GM18502 (cell line): ENCODE results near the gene PSMD1.
"Not testable (repeated sequence)": the region's sequence is repeated elsewhere in the genome, so short reads cannot be mapped to it uniquely, and the experiment has no call there.

Source experiments
- ATAC-seq: cut with Tn5 transposase; IDR thresholded peaks from one replicate; pipeline ENCODE4 v1.9.1; 2021; ENCODE audit warnings: mild to moderate bottlenecking; ENCODE audit not compliant: unreplicated experiment, poor library complexity

The PSMD1 gene

DNA sequence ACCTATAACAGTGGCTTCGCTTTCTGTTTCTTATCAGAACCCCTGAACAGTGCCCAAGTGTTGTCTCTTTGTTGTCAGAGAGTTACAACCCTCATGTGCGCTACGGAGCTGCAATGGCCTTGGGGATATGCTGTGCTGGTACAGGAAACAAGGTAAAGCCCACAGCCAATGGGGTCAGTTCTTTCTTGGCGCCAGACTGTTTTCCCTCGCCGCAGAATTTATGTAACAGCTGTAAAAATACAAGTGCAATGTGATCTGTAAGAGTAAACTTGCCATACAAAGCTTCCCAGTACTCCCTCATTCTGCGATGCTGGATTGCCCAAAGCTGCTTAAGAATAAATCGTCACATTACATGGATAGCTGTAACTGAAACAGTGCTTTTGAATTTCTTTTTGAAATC, 82.0 kb downstream of the PSMD1 start:
- no peak for ATAC-seq

DNA sequence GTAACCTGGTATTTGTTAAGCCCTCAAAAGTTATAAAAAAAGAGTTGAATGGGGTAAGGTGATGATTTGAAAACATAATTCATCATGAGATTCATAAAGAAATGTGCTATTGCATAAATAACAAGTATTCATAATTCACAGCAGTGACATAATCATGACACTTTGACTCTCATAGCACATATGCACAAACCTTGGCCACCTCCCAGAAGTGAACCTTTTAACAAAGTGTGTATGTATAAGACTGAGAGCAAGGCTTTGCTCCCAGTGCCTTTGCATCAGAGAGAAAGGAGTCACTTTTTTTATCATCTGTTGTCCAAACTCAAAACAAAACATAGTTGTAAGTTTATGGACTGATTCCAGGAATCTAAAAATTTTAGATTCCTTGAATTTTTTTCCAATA, 83.1 kb downstream of the PSMD1 start:
- ATAC-seq, result no peak

DNA sequence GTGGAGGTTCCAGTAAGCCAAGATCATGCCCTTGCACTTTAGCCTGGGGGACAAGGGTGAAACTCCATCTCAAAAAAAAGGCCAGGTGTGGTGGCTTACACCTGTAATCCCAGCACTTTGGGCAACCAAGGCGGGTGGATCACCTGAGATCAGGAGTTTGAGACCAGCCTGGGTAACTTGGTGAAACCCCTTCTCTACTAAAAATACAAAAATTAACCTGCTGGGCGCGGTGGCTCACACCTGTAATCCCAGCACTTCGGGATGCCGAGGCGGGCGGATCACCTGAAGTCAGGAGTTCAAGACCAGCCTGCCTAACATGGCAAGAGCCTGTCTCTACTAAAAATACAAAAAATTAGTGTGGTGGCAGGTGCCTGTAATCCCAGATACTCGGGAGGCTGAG, 84.1 kb downstream of the PSMD1 start:
- not testable (repeated sequence) for ATAC-seq

DNA sequence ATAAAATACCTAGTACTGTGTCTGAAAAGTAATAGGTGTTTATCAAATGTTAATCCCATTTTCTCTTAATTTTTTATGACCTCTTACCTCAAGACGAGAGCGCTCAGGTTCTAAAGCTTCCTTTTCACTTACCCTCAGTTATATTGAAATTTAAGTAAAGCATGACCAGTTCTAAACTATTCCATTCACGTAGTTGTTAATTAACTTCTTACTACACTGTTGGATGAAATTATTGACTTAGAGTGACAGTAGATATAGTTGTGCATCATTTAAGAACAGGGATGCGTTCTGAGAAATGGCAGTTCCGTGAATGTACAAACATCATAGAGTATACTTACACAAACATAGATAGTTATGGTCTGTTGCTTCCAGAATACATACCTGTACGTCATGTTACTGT, 88.2 kb downstream of the PSMD1 start:
- ATAC-seq, result no peak

DNA sequence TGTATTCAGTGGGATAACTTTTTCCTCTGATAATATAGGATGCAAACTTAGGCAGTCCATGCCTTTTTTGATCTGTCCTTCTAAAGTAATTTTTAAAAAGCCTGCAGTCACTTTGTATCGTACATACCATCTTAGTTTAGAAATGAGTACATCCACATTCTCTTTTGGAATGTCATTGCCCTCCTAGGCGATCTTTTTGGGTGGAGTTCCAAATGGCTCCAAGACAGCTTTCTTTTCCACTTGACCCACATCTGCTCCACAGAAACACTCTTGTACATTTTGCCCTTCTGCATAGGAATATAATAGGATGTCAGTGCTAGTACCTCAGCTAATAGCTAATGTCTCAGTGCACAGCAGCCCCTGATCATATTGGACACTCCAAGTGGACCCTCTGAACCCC, 90.0 kb downstream of the PSMD1 start:
- ATAC-seq, result no peak

DNA sequence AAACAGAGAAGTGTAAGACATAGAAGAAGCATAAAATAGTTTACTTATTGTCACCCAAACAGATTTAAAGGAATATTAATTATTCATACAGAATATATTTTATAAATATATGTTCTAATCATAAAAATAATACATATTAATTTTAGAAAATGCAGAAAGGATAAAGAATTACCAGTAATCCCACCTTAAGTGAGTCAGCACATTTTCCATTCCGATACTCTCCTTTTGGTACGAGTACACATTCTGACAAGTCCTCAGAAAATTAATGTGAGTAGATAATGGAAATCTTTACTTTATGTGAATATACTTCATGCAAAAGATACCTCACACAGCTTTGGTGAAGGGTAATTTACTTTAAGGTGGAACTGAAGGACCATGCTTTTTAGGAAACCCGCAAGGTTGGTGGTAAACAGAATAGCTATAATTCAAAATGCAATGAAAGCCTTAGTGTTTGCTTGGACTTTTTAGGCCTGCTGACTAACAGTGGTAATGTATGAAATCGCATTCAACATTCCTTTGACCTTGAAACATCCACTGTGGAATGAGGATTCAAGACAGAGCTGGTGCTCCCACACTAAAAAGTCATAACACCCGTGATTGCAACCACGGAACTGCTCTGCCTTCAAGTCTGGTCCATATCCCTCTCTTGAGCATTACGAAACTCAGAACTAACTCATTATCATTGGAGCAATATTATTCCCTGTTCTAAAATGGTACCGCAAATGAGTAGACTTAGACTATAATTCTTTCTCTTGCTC, 96.3 kb downstream of the PSMD1 start:
- ATAC-seq, result no peak

DNA sequence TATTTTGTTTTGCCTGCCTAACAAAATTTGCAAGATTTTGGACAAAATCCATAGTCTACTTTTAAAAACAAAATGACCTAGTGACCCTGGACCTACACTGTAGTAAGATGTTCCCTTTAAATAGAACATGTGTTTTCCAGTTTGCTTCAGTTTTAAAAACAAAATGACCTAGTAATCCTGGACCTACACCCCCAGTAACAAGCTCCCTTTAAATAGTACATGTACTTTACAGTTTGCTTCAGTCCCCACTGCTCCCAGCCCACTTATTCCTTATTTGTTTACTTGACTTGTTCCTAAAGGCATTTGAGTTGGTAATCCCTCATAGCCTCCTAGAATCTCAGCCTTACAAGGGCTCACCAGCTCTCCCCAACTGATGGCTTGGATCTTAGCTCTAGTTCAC, 102.6 kb downstream of the PSMD1 start:
- ATAC-seq, result no peak

DNA sequence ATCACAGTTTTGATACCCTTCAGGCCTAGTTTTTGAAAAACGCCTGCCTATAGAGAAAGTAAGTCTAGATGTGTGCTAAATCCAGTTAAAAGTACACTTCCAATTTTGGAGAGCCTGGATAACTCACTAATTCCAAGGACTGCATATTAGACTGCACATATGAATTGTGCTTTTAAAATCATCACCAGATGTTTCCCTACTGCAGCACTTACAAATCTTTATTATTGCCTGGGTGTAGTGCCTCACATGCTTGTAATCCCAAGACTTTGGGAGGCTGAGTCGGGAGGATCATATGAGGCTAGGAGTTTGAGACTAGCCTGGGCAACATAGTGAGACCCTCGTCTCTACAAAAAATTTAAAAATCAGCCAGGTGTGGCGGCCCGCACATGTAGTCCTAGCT, 104.0 kb downstream of the PSMD1 start:
- ATAC-seq, result no peak

DNA sequence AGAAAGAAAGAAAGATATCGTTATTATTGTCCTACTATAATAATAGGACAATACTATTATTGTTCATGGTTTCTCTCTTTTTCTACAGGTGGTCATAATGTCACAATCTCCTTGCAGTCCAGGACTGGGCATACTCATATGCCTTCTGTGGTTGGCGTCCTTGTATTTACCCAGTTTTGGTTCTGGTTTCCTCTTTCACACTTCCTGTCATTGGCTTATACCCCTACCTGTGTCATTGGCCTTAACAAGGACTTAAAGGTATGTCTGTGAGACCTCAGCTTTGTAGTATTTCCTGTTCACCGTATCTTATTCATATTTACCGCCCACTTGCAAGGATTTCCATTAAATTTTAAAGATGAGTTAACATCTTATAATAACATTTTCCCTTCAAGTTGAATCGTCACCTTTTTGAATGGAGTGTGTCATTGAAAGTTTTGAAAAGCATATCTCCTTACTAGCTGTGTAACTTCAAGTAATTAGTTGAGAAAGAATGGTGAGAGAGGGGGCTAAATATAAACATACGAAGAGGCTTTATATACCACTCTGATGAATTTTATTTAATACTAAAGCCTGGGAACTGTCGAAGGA, 104.7 kb downstream of the PSMD1 start:
- ATAC-seq, result no peak

DNA sequence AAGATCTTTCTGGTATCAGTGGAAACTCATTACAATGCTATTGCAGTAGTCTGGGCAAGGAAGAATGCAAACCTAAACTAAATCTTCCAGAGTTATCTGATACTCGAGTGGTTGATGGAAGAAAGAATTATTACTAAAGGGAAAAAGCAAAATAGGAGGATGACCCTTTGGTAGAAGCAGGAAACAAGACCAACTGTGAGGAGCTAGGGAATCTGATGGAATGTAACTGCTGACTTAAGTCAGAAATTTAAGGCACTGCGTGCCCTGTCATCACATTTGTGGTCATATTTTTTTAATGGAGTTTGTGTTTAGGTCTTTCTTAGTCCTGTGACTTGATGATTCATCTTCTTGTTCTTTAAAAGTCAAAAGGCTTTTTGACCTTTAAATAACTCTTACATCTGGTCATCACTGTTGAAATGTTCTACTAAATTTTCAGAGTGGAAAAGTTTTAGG, 105.2 kb downstream of the PSMD1 start:
- no peak for ATAC-seq

DNA sequence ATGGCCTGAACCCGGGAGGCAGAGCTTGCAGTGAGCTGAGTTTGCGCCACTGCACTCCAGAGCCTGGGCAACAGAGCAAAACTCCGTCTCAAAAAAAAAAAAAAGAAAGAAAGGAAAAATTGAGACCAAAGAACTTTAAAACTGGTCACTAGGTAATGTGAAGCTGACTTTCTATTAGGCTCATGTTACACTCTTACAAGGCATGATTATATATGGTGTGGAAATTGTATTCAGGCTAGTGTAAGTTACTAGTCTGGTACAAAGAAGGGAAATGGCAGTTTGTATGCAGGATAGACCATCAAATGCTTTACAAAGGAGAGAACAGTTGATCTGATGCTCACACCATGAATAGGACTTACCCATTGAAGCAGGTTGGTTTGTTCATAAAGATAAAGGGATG, 106.3 kb downstream of the PSMD1 start:
- no peak for ATAC-seq

DNA sequence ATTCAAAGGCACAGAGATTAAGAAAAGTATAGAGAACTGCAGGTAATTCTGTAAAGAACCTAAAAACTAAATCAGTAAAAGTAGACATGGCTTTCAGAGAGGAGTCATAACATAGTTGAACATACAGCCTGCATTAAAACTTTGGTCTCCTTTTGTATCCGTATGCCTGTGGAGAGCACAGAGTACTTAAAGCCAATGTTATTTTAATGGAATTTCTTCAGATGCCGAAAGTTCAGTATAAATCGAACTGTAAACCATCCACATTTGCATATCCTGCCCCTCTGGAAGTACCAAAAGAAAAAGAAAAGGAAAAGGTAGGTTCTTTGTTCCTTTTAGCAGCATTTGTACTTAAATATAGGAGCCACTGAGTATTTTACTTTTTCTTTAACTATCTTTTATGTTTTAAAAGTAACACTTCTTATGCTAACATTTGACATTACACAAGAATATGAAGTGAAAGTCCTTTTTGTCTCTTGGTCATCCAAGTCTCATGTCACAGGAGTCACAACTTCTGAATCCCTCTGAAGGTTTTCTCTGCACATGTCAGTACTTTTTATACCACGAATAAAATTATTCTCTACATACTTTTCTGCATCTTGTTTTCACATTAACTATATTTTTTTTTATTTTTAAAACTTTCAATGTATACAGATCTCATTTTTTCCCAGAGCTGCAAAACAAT, 106.9 kb downstream of the PSMD1 start:
- ATAC-seq, result no peak

DNA sequence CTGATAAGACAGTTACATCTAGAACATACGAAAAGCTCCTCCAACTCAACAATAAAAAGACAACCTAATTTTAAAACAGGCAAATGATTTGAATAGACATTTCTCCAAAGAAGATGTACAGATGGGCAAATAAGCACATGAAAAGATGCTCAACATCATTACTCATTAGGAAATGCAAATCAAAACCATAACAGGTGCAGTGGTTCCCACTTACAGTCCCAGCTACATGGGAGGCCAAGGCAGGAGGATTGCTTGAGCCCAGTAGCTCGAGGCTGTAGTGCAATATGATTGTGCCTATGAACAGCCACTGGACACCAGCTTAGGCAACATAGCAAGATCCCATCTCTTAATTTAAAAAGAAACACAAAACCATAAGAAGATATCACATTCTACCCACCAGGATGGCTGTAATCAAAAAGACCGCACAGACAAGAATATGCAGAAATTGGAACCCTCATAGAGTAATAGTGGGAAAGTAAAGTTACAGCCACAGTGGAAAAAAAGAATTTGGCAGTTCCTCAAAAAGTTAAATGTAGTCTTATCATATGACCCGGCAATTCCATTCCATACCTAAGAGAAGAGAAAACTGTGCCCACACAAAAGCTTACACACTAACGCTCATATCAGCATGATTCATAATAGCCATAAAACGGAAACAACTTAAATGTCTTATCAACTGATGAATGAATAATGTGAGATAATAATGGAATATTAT, 111.2 kb downstream of the PSMD1 start:
- ATAC-seq, result no peak

DNA sequence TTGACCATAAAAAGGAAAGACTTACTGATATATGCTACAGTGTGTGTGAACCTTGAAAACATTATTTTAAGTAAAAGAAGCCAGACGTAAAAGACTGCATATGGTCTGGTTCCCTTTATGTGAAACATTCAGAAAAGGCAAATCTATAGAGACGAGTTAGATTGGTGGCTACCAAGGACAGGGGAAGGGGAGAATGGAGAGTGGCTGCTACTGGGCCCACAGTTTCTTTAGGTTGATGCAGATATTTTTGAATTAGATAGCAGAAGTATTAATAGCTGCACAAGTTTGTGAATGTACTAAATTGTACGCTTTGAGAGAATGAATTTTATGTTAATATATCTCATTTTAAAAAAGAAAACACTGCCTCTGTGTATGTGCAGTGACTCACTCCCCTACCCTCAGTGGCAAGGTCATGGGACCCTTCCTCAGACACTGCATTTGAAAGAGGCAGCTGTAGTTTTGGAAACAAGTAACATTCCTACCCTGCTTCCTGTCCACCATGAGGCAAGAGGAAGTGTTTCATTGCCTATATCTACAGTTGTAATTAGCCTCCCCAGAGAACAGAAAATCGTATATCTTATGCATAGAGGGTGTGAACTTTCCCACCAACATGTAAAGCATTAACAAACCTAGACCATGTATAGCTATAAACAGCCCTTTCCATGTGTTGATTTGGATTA, 111.9 kb downstream of the PSMD1 start:
- ATAC-seq, result no peak

DNA sequence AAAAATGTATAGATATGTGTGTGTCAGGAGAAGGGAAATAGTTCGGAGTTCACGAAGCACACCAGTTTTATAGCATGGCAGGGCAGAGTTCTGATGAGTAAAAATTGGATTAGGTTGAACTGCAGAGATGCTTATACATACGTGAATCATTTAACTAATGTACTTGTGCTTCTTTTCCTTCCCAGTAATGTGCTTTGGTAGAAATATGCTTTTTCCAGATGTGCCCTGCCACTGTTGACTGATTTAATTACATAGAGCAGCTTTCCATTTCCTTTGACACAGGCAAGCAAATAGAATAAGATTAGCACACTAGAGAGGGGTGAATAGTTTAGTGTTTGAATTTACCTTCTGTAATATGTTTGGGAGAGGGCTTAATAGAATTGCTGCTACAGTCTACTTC, 112.8 kb downstream of the PSMD1 start:
- no peak for ATAC-seq

DNA sequence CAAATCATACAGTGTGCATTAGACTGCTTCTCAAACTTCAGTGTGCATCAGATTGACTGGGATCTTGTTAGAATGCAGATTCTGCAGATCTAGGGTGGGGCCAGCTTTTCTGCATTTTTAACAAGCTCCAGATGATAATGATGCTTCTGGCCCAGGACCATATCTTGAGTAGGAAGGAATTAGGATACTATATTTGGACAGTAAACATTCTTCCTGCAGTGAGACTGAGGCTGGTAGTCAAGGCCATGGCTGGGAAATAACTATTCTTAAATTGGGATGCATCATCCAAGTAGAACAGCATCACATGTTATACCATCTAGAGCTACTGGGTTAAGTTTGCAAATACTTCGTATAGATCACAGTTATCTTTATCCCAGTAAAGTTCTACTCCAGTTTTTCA, 113.4 kb downstream of the PSMD1 start:
- no peak for ATAC-seq

DNA sequence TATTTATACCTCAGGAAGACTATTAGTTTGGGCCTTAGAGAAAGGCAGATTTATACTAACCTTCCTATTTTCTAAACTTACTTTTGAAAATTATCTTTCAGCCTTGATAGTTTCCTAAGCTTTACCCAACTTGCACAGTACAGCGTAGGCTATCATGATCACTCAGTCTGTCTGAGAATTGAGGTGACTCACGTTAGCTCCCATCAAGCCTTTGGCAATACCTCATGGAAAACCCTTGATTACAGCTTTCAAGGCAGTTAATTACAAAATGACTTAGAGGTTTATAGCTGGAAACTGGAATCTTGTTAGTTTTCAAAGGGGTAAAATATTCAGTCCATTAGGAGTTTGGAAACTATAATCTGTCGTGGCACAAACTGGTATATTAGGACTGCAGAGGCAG, 115.4 kb downstream of the PSMD1 start:
- no peak for ATAC-seq

DNA sequence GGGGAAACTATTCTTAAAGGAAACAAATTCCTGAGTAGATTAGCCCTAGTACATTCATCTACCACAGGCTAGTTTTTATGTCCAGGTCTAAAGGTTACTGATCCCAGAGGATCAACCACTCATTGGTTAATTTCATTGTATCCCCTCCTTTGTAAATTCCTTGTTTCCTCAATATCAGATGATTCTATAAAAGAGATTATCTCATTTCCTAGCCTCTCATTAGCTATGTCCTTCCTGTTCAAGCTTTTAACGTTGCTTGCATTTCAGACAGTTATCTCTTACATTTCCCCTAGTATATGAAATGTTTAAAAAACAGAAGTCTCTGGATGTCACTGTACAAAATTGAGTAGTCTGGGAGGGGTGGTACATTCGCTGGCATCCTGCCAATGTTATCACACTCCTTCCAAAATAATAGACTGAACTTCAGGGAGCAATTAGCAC, 117.6 kb downstream of the PSMD1 start:
- no peak for ATAC-seq

DNA sequence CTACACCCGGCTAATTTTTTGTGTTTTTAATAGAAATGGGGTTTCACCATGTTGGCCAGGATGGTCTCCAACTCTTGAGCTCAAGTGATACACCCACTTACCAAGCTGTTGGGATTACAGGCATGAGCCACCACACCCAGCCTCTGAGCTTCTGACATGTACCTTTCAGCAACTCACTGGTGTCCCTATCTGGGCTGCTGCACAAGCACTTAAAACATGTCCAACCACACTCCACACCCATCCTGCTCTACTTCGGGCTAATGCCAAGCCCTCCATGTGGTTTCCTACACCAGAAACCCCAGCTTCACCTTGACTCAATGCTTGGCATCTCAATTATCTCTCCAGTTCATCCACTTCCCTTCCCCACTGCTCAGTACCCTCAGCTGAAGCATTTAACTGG, 119.4 kb downstream of the PSMD1 start:
- ATAC-seq, result no peak
